A549 (cell line): Measurements from ENCODE around the gene COX7A2.

Experiments used
- CHD2 ChIP-seq: fragments of 150-350 bp; IDR thresholded peaks from 2 replicates; pipeline ENCODE4 v1.6.1; 2014; ENCODE audit warnings: low read length; ENCODE audit not compliant: partially characterized antibody
- MYC ChIP-seq: IDR thresholded peaks from 2 replicates; pipeline ENCODE4 v1.6.1; 2012; ENCODE audit warnings: mild to moderate bottlenecking, inconsistent platforms, low read length, improper control_type of control experiment, borderline replicate concordance
- TF ChIP-seq, protein P1 (sequence below): fragments of >200 bp; sonication (Bioruptor Twin); formaldehyde crosslinking; IDR thresholded peaks from 3 replicates; pipeline ENCODE4 v1.5.1; 2016

DNA sequence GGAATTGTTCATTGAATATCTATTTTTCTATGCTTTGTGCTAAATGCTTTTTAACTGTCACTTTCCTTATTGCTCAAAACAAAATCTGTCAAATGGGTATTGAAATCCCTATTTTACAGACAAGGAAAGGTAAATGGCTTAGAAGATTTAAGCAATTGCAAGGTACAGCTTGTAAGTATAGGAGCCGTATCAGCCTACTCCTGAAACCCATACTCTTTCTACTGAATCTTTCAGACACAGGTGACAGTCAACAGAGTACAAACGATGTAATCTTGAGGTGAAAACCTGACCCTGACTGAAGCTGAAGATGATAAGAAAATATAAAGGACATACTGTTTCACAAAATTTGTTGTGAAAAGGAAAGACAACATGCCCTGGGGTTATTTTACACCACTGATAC lies 7.0 kb upstream of the COX7A2 start:
- no peak for TF ChIP-seq MYC
- no peak for TF ChIP-seq CHD2
- TF ChIP-seq, protein P1, sequence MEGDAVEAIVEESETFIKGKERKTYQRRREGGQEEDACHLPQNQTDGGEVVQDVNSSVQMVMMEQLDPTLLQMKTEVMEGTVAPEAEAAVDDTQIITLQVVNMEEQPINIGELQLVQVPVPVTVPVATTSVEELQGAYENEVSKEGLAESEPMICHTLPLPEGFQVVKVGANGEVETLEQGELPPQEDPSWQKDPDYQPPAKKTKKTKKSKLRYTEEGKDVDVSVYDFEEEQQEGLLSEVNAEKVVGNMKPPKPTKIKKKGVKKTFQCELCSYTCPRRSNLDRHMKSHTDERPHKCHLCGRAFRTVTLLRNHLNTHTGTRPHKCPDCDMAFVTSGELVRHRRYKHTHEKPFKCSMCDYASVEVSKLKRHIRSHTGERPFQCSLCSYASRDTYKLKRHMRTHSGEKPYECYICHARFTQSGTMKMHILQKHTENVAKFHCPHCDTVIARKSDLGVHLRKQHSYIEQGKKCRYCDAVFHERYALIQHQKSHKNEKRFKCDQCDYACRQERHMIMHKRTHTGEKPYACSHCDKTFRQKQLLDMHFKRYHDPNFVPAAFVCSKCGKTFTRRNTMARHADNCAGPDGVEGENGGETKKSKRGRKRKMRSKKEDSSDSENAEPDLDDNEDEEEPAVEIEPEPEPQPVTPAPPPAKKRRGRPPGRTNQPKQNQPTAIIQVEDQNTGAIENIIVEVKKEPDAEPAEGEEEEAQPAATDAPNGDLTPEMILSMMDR: no peak
